GM18498 (cell line): ENCODE data around the gene PTPN7.
"Not testable (repeated sequence)": the region's sequence is repeated elsewhere in the genome, so short reads cannot be mapped to it uniquely, and the experiment has no call there.

Experiments used
- ATAC-seq: cut with Tn5 transposase; IDR thresholded peaks from one replicate; pipeline ENCODE4 v1.9.1; 2021; ENCODE audit warnings: mild to moderate bottlenecking, moderate library complexity; ENCODE audit not compliant: unreplicated experiment

Gene PTPN7

DNA sequence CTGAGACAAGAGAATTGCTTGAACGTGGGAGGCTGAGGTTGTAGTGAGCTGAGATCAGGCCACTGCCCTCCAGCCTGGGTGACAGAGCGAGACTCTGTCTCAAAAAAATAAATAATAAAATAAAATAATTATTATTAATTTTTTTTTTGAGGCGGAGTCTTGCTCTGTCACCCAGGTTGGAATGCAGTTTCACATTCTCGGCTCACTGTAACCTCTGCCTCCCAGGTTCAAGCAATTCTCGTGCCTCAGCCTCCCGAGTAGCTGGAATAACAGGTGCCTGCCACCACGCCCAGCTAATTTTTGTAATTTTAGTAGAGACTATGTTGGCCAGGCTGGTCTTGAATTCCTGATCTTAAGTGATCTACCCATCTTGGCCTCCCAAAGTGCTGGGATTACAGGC lies 48.8 kb downstream of the PTPN7 start:
- not testable (repeated sequence) for ATAC-seq

DNA sequence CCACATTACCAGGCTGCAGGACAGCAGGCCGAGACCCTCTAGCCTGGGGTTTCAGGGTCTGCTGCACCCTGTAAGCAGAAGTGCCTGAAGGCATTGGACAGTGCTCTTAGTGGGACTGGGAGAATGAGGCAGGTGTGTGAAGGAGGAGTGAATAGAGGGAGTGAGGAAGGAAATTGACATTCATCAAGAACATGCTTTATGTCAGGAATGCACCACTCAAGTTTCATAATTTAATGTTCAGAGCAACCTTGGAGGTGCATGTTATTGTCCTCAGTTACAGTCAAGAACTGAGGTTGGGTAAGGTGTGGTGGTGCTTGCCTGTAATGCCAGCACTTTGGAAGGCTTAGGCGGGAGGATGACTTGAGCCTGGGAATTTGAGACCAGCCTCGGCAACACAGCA lies 49.4 kb downstream of the PTPN7 start:
- ATAC-seq: no peak

DNA sequence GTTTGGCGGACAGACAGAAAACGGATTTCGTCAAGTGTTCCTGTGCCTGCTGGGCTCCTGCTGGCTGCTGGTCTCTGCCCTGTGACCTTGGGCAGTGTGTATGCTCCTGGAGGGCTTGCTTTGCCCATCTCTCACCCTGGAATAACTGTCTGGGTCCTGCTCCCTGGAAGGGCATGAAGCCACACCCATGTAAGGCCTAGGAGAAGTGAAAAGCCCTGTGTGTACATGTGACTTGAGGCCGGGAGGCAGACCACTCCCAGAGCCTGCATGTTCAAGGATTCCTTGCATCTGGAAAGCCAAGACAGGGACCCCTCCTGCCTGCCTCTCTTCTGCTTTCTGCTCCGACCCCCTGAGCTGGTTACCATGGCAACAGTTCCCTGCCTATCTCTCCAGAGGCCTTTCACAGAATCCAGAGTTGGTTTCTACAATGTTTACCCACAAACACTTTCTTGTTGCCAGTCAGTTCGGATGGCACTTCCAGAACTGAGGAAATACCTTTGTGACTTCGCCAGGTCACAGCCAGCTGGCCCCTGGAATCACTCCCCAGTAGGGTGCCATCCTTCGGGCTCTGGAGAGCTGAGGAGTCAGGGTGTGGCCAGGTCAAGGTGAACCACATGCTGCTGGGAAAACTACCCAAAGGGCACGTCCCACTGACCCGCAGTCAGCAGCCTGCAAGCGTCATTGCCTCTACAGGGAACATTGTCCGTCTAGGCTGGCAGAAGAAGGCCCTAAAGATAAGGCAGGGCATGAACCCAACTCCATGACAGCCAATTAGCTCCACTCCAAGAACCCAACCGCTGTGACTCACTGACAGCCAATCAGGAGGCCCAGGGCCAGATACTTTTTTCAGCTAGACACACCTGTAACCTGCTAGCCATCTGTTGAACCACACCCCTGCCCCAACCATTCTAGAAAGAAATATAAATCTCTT lies 52.3 kb downstream of the PTPN7 start:
- no peak for ATAC-seq

DNA sequence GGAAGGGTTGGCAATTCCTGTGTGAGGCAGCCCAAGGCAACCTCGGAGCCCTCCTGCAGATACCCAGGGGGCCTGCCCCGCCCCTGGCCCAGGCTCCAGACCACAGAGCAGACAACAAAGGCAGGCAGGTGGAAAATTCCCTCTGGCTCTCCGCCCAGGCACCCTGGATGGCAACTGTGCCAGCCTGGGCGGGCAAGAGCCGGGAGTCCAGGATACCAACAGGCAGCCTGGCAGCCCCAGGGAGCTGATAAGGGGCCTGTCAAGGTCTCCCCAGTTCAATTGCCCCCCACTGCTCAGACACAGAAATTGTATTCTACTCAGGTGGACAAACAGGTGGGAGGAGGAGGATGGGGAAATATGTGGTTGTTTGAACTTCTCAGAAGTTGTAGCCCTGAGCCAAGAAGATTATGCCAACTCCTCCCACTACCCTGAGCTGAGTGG lies 53.1 kb downstream of the PTPN7 start:
- no peak for ATAC-seq

DNA sequence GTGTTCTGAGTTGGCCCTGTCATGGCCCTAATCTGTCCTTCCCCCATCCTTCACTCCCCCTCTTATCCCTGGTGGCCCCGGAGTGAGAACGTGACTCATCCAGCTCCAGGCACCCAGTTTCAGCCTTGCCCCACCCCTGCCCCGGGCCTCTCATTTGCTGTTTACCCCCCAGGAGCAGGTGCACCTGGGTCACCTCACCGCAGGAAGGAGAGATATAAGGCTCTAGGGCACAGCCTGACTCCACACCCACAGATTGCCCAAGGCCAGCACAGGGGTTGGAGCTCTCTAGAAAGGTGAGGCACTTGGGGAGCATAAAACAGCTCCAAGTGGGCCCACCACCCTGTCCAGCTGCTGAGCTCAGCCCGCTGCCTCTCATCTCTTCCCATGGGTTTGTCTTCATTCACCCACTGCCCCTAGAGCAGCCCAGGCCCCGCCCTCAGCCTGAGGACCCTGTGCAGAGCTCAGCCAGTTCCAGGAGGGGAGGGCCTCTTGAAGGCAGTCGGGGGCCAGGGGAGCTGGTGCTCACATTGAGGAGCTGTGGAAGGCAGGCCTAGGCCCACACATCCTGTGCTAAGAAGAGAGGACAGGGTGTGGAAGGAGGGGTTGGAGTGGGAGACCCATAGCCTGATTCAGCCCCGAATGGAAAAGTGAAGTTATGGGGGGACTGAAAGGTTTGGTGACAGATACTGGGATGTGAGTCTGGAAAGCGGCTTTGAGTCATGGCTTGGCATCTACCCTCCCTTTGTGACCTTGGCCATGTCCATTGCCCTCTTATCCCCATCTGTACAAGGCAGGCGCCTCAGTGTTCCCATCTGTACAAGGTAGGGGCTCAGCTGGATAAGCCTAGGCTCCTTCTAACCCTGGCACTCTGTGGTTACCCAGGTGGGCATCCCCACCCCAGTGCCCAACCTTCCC lies 53.8 kb downstream of the PTPN7 start:
- no peak for ATAC-seq

DNA sequence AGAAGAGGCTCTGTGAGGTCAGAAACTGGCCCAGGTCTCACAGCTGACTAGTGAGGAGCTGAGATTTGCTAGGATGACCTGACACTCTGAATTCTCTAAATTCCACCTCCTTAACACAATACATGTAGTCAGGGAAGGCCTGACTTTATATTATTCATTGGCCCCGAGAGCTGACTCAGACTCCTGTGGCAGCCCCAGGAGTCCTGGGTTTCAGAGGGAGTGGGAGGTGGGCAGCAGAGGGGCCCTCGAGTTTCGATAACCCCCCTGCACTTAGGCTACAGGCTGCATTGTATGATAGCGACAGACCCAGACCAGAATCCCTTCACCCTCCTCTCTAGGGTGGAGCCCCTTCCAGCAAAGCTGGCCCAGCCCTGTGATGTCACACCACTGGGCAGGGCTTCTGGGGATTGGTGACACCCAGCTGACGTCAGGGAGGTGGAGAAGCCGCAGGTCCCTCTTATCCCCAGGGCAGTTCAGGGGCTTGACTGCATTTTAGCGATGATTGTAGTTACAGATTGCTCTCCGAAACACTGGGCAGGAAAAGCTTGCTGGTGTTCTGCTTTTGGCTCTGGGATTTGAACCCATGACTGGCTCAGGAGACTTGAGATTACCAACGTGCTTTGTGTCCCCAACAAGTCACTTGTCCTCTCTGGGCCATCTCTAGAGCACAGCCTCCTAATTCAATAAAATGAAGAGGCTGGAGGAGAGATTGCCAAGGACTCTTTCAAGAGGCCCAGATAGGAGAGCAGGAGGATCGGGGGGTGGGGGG lies 54.6 kb downstream of the PTPN7 start:
- ATAC-seq: no peak

DNA sequence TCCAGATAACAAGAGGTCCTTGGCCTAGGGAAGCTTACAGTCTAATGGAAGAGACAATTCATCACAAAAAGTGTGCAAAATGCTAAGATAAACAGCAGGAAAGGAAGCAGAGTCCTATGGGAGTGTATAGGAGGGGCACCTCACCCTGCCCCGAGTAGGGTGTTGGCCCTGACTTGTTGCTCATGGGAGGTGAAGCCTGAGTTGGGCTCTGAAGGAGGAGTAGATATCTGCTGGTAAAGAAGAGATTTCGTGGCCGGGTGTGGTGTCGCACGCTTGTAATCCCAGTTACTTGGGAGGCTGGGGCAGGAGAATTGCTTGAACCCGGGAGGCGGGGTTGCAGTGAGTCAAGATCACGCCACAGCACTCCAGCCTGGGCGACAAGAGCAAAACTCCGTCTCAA lies 56.3 kb downstream of the PTPN7 start:
- no peak for ATAC-seq

DNA sequence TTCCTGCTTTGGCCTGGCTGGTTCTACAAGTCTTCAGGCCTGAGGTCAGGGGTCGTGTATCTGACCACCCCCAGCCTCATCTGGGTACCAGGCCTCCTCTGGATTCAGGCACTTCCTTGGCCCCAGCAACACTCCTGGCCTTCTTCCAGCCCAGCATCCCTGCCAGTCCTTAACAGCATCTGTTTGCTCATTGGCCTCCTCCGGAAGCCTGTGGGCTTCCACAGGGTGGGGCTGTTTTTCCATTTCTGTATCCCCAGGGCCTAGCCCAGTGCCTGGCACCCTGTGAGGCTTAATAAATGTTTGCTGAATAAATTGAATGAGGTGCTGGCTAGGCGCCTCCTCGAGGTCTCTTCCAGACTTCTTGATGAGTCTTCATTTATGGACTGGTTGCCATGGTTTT lies 59.2 kb downstream of the PTPN7 start:
- no peak for ATAC-seq
